GM06990 (cell line): ENCODE results near the gene PDXP.

ENCODE experiments used
- DNase-seq: peaks from one replicate; pipeline ENCODE4 v3.0.0-alpha.2; 2011; ENCODE audit not compliant: insufficient read length; ENCODE audit errors: extremely low read depth
- H3K27me3 ChIP-seq: replicated peaks from 2 replicates; pipeline ENCODE4 v1.6.0; 2011; ENCODE audit warnings: low read length; ENCODE audit not compliant: control insufficient read depth, insufficient read depth
- H3K36me3 ChIP-seq: 2 replicates; pipeline ENCODE4 v1.5.1; 2011; ENCODE audit warnings: low read length; ENCODE audit not compliant: control insufficient read depth, insufficient read depth
- H3K4me3 ChIP-seq: replicated peaks from 2 replicates; pipeline ENCODE4 v1.5.1; 2011; ENCODE audit warnings: low read depth, mild to moderate bottlenecking, control low read depth, low read length
- TF ChIP-seq, protein P1 (sequence below): IDR thresholded peaks from 2 replicates; pipeline ENCODE4 v1.5.1; 2011; ENCODE audit warnings: low read length, control low read depth, mild to moderate bottlenecking, inconsistent platforms; ENCODE audit not compliant: insufficient read depth, poor library complexity, severe bottlenecking

The PDXP gene

DNA sequence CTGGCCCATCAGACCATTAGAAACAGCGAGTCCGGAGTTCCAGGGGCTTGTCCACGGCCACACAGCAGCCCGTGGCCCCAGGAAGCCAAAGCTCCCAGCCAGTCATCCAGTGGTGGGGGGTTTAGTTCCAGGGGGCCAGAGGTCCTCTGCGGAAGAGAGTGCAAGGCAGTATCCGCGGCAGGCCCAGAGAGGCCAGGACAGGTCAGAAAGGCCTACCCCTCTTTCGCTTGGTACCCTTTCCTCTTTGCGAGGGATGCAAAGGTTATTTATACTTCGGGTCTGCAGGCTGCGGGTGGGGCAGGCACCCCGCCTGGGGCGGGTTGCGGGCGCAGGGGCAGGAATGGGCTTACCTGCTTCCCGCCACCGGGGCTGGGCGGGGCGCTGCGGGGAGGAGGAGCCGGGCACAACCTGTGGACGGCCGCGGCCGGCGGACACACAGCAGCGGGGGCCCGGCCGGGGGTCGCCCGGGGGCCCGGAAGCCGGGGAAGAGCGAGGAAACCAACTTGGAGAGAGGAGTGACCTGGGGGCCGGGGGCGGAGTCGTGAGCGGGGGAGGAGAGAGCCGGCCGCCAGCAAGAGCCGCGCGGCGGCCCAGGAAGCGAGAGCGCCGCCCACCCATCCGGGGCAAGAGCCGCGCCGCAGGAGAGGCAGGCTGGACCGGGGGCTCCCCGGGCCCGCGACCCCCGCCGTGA lies 19.3 kb upstream of the PDXP start, which contains the start of gene SH3BP1:
TSS of gene SH3BP1 (plus strand) at position 600 of the 691 bp plus-strand sequence. CDS start 119 bp downstream, outside the sequence.
- peak; percentile 70 for DNase-seq
- peaks cover 12% of the 10 kb centered on the region for H3K36me3 ChIP-seq
- TF ChIP-seq, protein P1, sequence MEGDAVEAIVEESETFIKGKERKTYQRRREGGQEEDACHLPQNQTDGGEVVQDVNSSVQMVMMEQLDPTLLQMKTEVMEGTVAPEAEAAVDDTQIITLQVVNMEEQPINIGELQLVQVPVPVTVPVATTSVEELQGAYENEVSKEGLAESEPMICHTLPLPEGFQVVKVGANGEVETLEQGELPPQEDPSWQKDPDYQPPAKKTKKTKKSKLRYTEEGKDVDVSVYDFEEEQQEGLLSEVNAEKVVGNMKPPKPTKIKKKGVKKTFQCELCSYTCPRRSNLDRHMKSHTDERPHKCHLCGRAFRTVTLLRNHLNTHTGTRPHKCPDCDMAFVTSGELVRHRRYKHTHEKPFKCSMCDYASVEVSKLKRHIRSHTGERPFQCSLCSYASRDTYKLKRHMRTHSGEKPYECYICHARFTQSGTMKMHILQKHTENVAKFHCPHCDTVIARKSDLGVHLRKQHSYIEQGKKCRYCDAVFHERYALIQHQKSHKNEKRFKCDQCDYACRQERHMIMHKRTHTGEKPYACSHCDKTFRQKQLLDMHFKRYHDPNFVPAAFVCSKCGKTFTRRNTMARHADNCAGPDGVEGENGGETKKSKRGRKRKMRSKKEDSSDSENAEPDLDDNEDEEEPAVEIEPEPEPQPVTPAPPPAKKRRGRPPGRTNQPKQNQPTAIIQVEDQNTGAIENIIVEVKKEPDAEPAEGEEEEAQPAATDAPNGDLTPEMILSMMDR, result no peak
- H3K4me3 ChIP-seq, result peak within 1 kb of the TSS; percentile 83
- no peaks in the 10 kb centered on the region for H3K27me3 ChIP-seq

DNA sequence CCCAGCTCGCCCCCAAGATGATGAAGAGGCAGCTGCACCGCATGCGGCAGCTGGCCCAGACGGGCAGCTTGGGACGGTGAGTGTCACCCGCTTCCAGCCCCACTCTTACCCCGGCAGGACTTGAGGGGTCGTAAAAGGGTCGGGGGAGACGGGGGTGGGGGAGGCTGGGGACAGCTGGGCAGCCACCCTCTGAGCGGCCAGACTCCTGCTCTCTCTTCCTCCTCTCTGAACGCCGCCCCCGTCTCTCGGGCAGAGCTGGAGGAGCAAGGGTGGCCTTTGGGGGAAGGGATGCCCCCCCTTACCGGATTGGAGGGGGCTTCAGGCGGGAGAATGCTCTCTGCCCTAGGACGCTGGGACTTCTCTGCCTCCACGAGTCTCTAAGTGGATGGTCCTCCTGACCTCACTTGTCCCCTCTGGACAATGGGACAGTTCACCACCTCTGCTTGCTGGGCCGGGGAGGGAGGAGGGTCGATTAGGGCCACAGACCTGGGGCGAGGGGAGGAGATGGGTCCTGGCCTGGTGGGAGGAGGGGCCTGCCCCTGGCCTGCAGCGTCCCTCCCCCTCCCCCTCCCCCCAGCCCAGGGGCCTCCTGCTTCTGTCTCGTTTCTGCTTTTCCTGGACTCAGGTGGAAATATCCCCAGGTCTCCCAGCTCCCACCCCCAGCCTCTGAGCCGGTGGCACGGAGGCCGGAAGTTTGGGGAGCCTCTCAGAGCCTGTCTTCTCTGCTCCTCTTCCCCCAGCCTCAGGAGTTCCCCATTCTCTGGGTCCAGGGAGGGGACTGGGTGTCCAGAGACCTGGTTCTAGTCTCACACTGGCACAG lies 18.5 kb upstream of the PDXP start:
- Histone ChIP-seq H3K27me3 (no peaks in the 10 kb centered on the region), H3K4me3 (peak overlapping the region; percentile 83), H3K36me3 (peaks cover 18% of the 10 kb centered on the region)
- TF ChIP-seq, protein P1, result no peak
- DNase-seq, result no peak

DNA sequence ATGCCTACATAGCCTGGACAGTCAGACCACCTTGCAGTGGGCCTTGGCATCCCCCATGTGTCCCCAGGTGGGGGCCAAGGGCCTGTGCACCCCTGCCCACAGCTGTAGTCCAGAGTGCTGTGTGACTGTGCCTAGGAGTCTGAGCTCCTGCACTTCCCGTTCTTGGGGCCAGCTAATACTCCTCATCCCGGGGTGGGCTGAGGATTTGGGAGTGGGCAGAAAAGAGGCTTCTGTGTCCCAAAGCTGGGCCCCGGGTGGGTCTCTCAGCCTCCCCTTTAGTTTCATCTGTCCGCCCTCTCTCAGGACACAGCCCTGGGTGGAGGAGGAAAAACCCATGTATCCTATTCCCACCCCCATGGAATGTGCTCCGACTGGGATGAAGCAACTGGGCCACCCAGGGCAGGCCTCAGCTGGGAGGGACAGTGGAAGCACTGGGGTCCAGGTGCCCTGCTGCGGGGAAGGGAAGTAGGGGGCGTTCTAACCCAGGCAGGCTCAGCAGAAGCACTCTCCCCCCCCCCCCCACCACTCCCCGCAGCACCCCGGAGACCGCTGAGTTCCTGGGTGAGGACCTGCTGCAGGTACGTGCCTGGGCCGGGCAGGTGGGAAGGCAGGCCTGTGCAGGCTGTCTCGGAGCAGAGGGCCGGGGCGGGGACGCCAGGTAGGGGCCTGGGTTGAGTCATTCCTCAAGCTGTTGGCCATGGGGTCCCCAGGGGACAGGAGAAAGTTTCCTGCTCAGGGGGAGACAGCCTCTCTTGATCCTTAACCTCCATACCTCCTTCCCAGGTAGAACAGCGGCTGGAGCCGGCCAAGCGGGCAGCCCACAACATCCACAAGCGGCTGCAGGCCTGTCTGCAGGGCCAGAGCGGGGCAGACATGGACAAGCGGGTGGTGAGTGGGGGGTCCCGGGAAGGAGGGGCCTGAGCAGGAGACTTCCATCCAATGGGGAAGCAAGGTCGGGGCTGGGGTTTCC lies 17.6 kb upstream of the PDXP start:
- peaks cover 24% of the 10 kb centered on the region for H3K36me3 ChIP-seq
- TF ChIP-seq, protein P1, result peak; percentile 28
- H3K27me3 ChIP-seq, result no peaks in the 10 kb centered on the region
- no peak for DNase-seq
- H3K4me3 ChIP-seq, result peak overlapping the region; percentile 83

DNA sequence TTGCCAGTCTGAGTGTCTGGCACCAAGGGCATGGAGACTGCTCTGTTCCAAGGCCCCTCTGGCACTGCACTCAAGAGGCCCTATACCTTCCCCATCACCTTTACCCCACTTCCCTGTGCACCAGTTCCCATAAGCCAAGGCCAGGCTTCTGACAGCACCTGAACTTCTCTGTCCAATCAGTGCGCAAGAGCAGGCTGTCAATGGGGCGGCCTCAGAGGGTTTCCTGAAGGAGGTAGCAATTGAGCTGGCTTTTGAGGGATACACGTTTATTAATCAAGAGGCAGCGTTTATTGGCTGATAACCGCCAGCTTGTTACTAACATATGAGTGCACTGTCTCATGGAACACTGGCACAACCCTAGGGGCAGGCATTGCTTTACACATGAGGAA lies 17.0 kb upstream of the PDXP start:
- Histone ChIP-seq H3K4me3 (peak overlapping the region; percentile 83), H3K36me3 (peaks cover 27% of the 10 kb centered on the region), H3K27me3 (no peaks in the 10 kb centered on the region)
- TF ChIP-seq, protein P1, result no peak
- no peak for DNase-seq

DNA sequence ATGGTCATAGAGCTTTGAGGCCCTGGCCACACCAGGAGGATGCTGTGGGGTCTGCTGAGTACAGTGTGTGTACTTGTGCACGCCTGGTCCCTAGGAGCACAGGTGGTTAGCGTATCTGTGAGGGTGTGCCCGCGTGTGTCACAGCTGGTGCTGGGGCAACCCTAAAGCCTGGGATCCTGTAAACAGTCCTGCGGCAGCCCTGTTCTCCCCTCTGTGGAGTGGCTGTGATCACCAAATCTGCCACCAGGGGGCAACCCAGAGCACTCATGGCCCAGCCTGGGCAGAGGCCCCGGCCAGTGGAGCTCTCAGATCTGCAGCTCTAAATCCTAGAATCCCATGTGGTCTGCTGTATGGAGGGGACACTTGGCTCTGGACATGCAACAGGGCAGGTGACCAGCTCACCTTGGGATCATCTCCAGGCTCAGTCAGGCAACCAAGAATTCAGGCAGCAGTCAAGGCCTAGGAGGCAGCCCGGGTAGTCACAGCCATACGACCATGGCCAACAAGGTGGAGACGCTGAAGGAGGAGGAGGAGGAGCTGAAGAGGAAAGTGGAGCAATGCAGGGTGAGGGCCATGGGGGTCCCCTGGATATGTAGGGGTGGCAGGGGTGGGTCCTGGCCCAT lies 15.2 kb upstream of the PDXP start:
- TF ChIP-seq, protein P1, result peak; percentile 91
- Histone ChIP-seq H3K27me3 (no peaks in the 10 kb centered on the region), H3K4me3 (no peak overlapping the region), H3K36me3 (peaks cover 38% of the 10 kb centered on the region)
- no peak for DNase-seq
